Measurements from ENCODE around the gene SCLY. TPM values are rescaled to one million over a fixed set of nuclear protein-coding genes. Genes with fewer than 3 reads are reported as not detected.
"Not testable (repeated sequence)": the region's sequence is repeated elsewhere in the genome, so short reads cannot be mapped to it uniquely, and the experiment has no call there.

SCLY gene, protein sequence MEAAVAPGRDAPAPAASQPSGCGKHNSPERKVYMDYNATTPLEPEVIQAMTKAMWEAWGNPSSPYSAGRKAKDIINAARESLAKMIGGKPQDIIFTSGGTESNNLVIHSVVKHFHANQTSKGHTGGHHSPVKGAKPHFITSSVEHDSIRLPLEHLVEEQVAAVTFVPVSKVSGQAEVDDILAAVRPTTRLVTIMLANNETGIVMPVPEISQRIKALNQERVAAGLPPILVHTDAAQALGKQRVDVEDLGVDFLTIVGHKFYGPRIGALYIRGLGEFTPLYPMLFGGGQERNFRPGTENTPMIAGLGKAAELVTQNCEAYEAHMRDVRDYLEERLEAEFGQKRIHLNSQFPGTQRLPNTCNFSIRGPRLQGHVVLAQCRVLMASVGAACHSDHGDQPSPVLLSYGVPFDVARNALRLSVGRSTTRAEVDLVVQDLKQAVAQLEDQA
- 49.4 and 51.2 TPM in 2 replicates for total RNA-seq (2014; rRNA removed; shearing (Covaris generic))
- 24.1 and 30.7 TPM in 2 replicates for polyA plus RNA-seq (2015; cell fraction: cytosol; rRNA removed)
- 32.1 and 33.5 TPM in 2 replicates for polyA plus RNA-seq (2015; cell fraction: nucleus; rRNA removed)

DNA sequence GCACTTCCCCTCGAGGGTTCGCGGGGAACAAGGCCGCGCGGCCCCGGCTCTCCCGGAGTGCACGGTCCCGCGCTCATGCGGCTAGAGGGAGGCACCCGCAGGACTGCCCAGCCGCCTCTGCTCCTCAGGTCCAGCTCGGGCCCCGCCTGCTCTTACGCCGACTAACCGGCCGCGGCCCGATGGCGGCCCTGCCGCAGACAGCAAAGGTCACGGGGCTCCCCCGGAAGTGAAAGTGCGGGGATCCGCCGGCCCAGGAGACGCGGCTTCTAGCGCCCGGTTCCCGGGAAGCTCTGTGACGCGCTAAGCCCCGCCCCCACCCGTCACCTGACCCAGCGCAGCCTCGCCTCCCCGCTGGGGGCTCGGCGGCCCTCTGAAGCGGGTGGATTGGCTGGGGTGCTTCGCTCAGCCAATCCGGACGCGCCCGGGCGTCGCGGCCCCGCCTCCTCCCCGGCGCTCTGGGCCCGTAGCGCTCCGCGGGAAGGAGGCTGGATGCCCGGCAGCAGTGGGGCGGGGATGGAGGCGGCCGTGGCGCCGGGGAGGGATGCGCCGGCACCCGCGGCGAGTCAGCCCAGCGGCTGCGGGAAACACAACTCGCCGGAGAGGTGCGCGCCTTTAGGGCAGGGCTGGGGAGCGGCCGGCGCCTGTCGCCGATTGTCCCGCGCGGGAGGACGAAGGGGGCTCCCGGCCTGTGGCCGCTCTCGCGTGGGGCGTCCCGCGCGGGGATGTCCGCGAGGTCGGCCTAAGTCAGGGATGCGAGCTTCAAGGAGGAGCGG is at the start of gene SCLY:
SCLY (plus strand) TSS at position 460 of the 773 bp plus-strand sequence; CDS start at position 514, 54 bp downstream.
- DNase-seq (ENCODE audit: low read depth): peak; percentile 98

DNA sequence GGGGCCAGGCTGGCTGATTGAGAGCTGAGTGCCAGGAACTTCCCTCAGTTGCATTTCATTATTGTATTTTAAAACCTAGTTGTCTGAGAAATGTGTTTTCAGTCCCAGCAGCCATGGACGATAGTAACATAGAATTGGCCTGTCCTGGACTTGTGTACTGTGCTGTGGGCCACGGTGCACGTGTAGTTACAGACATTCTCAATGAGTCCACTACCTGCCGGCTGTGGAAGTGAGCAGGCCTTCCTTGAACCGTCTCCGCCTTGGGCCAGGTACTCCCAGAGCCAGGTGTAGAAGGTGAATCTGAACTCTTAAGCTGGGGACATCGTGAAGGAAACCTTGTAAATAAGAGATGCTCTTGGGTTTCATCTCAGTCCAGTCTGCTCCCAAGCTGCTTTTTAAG is 47.0 kb upstream of the SCLY start:
- DNase-seq (ENCODE audit: low read depth): no peak

DNA sequence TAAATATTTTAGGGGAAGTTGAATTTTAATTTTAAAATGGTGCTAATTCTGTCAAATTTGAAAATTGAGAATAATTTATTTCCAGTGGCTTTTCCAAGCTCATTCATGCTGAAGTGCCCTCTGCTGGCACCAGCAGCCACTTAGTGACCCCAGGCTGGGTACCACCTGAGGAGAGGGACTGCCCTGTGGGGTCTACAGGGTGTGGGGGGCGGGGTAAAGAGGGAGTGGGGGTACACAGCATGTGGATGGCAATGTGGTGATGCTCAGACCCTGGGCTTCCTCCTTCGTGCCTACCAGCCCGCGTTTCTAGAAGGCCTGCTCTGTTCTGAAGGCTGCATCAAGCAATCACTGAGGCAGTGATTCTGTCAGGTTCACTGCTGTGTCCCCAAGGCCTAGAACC is 45.1 kb upstream of the SCLY start:
- no peak for DNase-seq (ENCODE audit: low read depth)

DNA sequence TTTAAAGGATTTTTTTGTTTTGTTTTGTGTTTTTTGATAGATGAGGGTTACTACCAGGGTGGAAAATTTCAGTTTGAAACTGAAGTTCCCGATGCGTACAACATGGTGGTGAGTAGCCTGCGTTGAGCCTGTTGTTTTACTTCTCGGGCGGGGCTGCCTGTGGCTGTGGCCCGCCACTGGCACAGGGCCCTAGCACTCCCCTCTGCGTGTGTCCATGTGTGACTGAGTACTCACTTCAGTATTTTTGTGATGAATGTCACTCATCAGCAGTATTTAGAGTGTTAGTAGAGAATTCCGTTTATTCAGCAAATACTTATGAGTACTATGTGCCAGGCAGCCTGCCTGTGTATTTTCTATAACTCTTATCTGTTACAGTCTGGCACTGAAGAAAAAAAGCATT is 44.3 kb upstream of the SCLY start:
- no peak for DNase-seq (ENCODE audit: low read depth)

DNA sequence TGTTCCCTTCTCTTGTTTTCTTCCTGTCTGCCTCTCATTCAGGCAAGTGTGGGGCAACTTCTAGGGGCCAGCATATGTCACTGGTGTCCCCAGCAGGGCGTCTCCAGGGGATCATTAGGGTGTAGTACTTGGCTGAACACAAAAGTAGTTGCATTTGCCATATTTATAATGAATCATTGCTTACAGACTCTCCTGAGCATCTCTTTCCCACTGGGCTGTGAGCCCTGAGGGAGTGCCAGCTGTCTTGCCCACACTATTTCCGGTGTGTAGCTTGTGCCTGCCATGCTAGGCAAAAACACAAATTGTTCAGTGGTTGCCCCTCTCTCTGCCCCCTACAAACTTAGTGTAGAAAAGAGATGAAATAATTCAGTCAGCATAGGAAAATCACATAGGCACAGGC is 40.8 kb upstream of the SCLY start:
- DNase-seq (ENCODE audit: low read depth): peak; percentile 26

DNA sequence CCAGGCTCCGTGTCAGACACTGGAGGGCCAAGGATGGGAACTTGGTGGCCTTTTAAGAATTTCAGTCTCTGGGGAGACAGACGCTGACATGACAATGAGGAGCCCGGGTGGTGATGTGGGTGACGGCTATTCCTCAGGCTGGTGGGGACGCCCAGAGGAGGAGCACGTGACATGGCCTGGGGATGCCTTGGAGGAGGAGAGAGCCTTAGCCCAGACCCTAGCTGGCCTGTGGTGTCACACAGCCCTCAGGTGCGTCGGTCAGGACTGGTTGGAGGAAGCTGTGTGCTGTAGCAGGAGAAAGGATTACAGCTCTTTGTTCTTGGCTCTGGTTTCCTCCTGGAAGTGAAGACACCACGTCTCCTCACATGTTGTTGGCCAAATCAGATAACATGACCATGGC is 40.0 kb upstream of the SCLY start:
- DNase-seq (ENCODE audit: low read depth): no peak

DNA sequence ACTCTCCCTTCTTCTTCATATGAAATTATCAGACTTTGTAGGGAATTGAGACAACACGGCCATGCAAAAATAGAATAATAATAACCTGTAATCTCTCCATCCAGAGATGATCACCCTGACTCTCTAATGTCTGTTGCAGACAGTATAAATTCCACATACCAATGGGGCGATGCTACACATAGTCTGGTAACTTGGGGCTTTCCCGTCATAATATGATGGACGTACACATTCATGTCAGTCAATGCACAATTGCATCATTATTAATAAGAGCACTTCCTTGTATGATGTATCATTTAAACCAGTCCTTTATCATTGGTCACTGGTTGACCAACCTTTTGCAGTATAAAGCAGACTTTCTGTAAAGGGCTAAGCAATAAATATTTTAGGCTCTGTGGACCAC is 39.5 kb upstream of the SCLY start:
- DNase-seq (ENCODE audit: low read depth): no peak

DNA sequence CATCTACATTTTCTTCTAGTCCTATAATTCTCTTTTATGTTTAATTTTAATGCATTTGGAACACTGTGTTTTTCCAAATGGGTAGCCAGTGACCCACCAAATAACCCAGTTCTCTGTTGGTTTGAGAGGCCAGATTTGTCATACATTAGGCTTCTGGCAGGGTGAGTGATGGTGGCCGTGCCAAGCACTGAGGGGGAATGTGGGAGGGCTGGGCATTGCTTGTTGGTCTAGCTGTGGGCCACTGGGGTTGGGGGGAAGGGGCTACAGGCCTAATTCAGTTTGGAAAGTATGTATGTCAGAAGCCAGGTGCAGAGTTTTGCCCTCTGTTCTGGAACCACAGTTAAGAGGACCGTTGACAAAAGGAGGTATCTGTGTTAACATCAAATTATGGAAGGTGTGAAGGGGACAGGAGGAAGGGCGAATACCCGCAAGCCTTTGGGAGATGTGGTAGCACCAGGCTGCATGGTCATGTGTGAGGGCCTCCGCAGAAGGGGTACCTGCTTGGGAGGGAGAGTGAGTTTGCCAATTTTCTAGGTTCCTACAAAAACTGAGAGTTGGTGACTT is 38.1 kb upstream of the SCLY start:
- DNase-seq (ENCODE audit: low read depth): no peak

DNA sequence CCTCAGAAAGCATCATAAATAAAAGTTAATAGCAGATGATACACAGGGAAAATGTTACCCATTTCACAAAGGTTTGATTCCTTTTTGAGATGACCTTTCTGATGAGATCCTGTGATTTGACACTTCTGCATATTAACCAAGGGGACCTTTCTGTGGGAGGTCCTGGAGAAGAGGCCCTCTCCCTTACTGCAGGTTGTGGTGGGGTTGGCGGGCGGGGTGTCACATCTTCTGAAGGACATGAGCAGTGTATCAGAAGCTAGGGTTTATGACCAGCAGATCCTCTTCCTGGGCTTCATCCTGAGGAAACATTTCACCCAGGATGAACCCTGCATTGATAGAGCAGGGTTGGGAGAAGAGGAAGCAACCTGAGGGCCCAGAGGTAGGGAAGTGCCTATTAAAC is 37.2 kb upstream of the SCLY start:
- no peak for DNase-seq (ENCODE audit: low read depth)

DNA sequence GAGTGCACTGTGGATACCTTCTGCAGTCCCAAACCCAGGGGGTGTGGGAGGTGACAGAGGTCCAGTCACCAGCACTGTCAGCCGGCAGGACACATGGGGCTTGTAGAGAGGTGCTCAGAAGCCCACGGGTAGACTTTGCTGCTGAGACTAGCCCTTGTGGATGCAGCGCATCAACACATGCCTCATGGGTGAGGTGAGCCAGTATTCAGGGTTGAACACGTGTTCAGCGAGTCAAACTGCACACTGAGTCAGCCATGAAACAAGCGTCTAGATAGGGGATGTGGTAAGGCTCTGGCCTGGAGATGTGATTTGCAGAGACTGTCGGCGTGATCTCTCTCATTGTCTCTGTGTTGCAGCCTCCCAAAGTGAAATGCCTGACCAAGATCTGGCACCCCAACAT is 35.8 kb upstream of the SCLY start:
- DNase-seq (ENCODE audit: low read depth): peak; percentile 81

DNA sequence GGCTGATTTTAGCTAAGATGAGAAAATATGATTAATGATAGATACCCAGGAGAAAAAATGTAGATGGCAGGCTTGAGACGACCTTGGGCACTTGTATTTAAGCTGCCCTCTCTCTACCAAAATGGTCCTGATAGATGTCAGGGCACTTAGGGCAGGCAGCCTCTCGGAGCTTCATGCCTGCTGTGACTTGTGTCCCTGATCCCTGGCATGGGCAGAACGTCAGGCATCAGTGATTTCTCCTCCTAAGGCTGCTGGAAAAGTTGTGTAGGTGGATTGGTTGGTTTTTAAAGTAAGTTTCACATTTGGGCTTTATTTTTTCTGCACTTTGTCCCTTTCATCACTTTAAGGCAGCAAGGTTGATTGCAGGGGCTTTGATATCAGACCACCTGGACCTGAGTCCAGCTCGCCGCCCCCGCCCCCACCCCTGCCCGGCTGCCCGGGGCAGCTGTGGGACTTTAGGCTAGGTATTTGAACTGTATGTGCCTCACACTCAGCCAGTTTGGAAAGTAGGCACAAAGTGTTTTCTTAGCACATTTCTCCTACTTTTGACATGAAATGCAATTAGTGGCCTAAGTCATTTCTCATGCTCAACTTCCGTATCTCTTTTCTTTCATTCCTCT is 35.0 kb upstream of the SCLY start:
- DNase-seq (ENCODE audit: low read depth): no peak

DNA sequence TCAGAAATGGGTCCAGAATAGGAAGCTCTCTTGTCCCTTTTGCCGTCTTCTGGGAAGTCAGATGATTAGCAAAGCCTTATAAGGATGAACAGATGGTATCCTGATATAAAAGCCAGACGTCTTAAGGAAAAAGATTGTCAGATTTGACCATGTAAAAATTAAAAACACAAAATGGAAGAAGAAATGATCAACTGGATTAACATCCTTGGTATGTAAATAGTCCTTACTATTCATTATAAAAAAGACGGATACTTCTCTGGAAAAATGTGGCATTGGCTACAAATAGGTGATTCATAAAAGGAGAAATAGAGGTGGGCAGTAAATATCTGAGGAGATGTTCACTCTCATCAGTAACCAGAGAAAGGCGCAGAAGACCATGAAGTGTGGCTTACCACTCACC is 33.7 kb upstream of the SCLY start:
- no peak for DNase-seq (ENCODE audit: low read depth)

DNA sequence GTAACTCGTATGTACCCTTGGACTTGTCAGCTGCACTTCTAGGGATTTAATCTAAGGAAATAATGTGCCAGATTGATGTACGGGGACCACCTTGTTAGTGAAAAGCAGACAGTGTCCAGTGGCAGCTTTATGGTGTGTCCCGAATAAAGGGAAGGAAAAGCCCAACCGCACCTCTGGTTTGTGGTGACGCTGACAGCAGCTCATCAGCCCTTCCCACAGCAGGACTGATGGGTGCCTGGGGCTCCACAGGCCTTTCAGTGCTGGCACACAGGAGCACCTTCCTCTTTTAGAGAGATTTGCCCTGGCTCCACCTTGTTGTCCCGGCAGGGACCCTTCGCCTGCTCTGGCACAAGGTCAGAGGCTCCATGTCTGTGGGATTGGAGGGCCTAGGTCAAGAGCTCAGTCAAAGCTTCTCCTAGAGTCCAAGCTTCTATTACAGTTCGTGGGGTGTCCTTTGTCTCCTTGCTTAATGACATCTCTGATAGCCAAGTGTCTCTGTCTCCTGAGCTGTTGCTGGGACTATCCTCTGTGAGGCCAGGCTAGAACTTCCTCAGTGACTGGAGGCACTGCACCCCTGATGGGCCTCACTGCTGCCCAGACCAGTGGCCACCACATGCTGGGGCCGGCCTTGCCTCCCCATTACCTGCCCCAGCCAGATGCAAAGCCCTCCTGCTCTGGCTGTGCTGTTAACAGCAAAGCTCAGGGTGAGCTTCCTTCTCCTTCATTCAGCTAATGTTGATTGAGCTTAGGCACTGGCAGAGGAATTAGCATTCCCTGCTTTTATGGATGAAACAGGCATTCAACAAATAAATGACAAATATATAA is 33.0 kb upstream of the SCLY start:
- no peak for DNase-seq (ENCODE audit: low read depth)

DNA sequence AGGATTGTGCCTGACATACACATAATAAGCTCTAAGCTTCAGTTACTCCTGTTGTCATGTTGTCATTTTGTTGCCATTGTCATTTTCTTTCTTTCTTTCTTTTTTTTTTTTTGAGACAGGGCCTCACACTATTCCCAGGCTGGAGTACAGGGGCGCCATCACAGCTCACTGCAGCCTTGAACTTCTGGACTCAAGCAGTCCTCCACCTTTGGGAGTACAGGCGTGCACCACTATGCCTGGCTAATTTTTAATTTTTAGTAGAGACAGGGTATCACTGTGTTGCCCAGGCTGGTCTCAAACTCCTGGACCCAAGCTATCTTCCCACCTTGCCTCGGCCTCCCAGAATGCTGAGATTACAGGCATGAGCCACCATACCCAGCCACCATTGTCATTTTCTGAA is 30.9 kb upstream of the SCLY start:
- DNase-seq (ENCODE audit: low read depth): no peak

DNA sequence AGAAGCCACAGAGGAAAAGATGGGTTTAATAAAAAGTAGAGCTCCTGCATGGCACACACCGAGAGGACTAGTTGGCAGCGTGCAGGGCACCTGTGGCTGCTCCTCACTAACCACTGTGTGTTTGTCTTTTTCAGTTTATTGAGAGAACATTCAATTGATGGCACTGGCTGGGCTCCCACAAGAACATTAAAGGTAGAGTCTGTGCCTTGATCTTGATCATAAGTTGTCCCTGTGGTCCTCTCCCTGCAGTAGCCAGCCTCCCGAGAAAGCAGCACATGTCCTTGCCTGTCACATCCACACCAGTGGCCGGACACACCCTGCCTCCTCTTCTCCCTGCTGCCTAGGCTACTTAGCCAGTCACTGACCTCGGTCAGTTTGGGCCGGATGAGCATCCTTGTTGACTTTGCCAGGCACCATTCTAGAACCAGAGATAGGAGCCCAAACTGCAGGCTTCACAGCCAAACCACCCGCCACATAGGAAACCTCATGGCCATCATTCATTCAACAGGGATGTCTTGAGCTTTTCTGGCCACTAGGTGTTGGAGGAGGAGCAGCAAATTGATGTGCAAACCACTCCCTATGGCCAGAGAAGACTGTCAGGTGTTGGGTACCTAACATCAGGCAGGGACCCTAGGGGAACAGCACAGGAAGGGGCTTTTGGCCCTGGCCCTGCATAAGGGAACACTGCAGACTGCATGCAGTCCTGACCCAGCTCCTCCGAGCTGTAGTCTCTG is 30.2 kb upstream of the SCLY start:
- DNase-seq (ENCODE audit: low read depth): no peak

DNA sequence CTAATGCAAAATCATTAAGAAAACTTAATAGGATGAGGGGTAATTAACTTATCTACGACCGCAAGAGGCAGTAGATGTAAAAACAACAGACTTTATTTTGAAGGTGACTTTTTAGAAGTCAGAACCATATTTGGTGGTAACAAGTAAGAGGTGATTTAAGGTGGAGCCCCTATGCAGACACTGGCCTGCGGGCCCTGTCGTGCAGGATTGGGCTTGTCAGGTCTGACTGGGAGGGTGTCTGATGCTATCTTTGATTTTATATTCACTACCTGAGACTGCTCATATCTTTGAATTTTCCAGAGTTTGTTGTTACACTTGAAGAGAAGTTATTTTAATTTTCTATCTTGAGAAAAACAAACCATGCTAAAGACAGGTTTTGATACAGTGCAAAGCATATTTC is 29.1 kb upstream of the SCLY start:
- no peak for DNase-seq (ENCODE audit: low read depth)

DNA sequence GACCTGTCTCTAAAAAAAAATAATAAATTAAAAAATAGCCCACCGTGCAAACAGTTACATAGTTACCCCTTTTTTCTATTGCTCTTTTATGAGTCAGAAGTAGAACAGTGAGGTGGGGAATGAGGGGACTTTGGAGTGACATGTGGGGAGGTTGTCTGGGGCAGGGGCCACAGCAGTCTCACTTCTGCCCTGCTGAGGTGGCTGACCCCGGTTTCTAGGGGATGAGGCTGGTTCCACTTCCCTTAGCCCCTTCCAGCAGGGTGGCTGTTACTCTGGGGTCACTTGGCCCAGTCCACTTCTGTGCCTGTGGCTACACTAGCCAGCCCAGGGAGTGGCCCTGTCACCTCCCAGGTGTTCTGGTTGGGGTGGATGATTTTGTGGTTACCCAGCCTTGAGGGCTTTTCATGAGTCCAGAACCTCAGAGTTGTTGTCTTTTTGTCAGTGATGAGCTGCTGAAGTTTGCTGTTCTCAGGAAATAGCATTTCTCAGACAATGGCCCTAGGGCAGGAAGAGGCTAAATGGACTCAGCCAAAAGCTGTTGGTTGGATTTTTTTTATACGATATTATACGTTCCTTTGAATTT is 28.0 kb upstream of the SCLY start:
- DNase-seq (ENCODE audit: low read depth): no peak

DNA sequence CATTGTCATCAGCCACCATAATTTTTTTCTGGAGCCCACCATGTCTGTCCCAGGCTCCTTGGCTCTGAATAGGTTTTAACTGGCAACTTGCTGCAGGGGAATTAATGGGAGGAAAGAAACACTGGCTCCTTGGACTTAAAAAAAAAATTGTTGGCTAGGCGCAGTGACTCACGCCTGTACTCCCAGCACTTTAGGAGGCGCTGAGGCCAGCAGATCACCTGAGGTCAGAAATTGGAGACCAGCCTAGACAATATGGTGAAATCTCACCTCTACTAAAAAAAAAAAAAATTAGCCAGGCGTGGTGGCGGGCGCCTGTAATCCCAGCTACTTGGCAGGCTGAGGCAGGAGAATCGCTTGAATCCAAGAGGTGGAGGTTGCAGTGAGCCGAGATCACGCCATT is 26.8 kb upstream of the SCLY start:
- not testable (repeated sequence) for DNase-seq (ENCODE audit: low read depth)

DNA sequence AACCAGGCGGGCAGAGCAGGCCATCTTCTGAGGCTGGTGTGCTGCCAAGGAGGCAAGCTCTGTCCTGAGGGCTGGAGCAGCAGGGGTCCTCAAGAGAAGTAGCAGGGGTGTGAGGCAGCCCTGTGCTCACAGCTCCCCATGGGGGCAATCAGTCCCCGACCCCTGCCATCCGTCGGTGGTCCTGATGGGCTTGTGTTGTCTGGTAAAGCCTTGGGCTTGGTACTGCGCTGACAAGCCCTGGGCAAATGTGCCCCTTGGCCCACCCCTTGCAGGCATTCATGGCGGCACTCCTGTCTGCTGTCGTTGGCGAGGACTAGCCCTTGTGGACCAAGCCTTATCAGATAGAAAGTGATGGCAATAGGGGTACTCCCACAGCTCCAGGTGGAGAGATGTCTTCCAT is 22.6 kb upstream of the SCLY start:
- no peak for DNase-seq (ENCODE audit: low read depth)

DNA sequence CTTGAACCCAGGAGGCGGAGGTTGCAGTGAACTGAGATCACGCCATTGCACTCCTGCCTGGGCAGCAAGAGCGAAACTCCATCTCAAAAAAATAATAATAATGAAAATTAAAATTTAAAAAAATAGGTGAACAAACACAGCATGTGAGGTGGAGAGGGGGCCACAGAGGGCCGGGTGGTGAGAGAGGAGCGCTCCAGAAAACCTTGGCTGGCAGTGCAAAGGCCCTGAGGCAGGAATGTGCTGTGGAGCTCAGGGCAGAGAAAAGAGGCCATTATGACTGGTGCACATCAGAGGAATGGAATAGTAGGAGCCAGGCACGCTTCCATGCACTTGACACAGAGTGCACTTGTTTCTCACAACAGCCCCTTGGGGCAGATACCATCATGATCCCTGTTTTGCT is 21.6 kb upstream of the SCLY start:
- DNase-seq (ENCODE audit: low read depth): no peak
